ENCODE data around the gene MRC2.
A peak's percentile ranks its signal among the peaks of the same experiment; 100 is the strongest.

MRC2 gene

GRCh38 chr17:62631936-62632924 is 4.8 kb downstream of the MRC2 start:
- no peak for DNase-seq (ENCODE audit: low spot score)

- DNase-seq (ENCODE audit: low spot score) = no peak
Observed at GRCh38 chr17:62637809-62638208, 10.3 kb downstream of the MRC2 start.

- no peak for DNase-seq (ENCODE audit: low spot score)
Observed at GRCh38 chr17:62641153-62641552, 13.7 kb downstream of the MRC2 start.

GRCh38 chr17:62641951-62642350 is 14.5 kb downstream of the MRC2 start:
- no peak for DNase-seq (ENCODE audit: low spot score)

GRCh38 chr17:62643496-62643895 is 16.0 kb downstream of the MRC2 start:
- DNase-seq (ENCODE audit: low spot score) = no peak

- no peak for DNase-seq (ENCODE audit: low spot score)
Observed at GRCh38 chr17:62644487-62645173, 17.2 kb downstream of the MRC2 start.

GRCh38 chr17:62648251-62648955 is 20.9 kb downstream of the MRC2 start:
- no peak for DNase-seq (ENCODE audit: low spot score)

GRCh38 chr17:62648956-62649294 is 21.5 kb downstream of the MRC2 start:
- DNase-seq (ENCODE audit: low spot score) = no peak

GRCh38 chr17:62649570-62649969 is 22.1 kb downstream of the MRC2 start:
- DNase-seq (ENCODE audit: low spot score) = no peak

- no peak for DNase-seq (ENCODE audit: low spot score)
Observed at GRCh38 chr17:62650587-62650986, 23.1 kb downstream of the MRC2 start.

- peak; percentile 58 for DNase-seq (ENCODE audit: low spot score)
Observed at GRCh38 chr17:62652251-62653001, 25.0 kb downstream of the MRC2 start.

- peak; percentile 56 for DNase-seq (ENCODE audit: low spot score)
Observed at GRCh38 chr17:62653002-62653825, 25.7 kb downstream of the MRC2 start.

GRCh38 chr17:62653826-62654761 is 26.6 kb downstream of the MRC2 start:
- peak; percentile 5 for DNase-seq (ENCODE audit: low spot score)

- no peak for DNase-seq (ENCODE audit: low spot score)
Observed at GRCh38 chr17:62655656-62656055, 28.2 kb downstream of the MRC2 start.

- no peak for DNase-seq (ENCODE audit: low spot score)
Observed at GRCh38 chr17:62656446-62656845, 29.0 kb downstream of the MRC2 start.

- no peak for DNase-seq (ENCODE audit: low spot score)
Observed at GRCh38 chr17:62657145-62657665, 29.7 kb downstream of the MRC2 start.

- no peak for DNase-seq (ENCODE audit: low spot score)
Observed at GRCh38 chr17:62657690-62658089, 30.2 kb downstream of the MRC2 start.

- no peak for DNase-seq (ENCODE audit: low spot score)
Observed at GRCh38 chr17:62658136-62658920, 30.9 kb downstream of the MRC2 start.

- no peak for DNase-seq (ENCODE audit: low spot score)
Observed at GRCh38 chr17:62660629-62661118, 33.2 kb downstream of the MRC2 start.

Data from Ammon's horn (tissue), 1 donor.